Measurements from ENCODE around the gene CYTH2. TPM values are rescaled to one million over a fixed set of nuclear protein-coding genes. Genes with fewer than 3 reads are reported as not detected.

The CYTH2 gene
- total and polyA plus RNA-seq, 2 of the 8 experiments (the other 6 are each of a cell fraction or from before 2014, with no cell fraction given), result 43.7 to 71.4 TPM

- Histone ChIP-seq H3K4me2 (ENCODE audit: insufficient read depth in 1 of 2, low read depth in 2 of 2, low read length in 2 of 2) (peak overlapping the region; percentile 53 to 85), H4K91ac (replicated peaks; ENCODE audit: insufficient read length, low read length) (no peak overlapping the region), H3K79me1 (ENCODE audit: low read depth, low read length) (peaks cover 2% of the 10 kb centered on the region; the same call in 1 of the 2 replicates), H3K36me3 (ENCODE audit: control insufficient read depth in 2 of 4, insufficient read depth in 4 of 4, low read length in 3 of 4) (peaks cover 6 to 26% (median 20%) of the 10 kb centered on the region in 4 experiments), H3K27ac (ENCODE audit: low read depth, low read length) (peak overlapping the region; percentile 62; the same call in 1 of the 2 replicates), H3K23ac (ENCODE audit: insufficient read length) (no peak overlapping the region), H2AK5ac (ENCODE audit: low read depth, low read length) (no peak overlapping the region), H2BK5ac (ENCODE audit: low read depth, low read length) (peak overlapping the region; percentile 32; the same call in 1 of the 2 replicates), H3K18ac (ENCODE audit: extremely low read depth, low read length) (no peak overlapping the region), H3K4ac (replicated peaks; ENCODE audit: insufficient read length, low read depth, low read length) (no peak overlapping the region), H3K23me2 (ENCODE audit: low read depth, low read length) (peaks cover 9% of the 10 kb centered on the region), H3K4me3 (ENCODE audit: extremely low read depth in 1 of 4, insufficient read depth in 2 of 4, low read depth in 3 of 4, low read length in 4 of 4) (peak overlapping the region; percentile 80 to 99 (median 95)), H2BK20ac (ENCODE audit: low read length) (no peak overlapping the region), H3K56ac (replicated peaks; ENCODE audit: insufficient read length, low read depth, low read length) (no peak overlapping the region), H2BK12ac (ENCODE audit: low read depth, low read length) (no peak overlapping the region; the same call in 1 of the 2 replicates), H3K27me3 (replicated peaks in 1 of 4; ENCODE audit: control insufficient read depth in 3 of 4, extremely low read depth in 1 of 4, insufficient read depth in 3 of 4, low read length in 3 of 4) (no peaks in the 10 kb centered on the region), H3K14ac (ENCODE audit: insufficient read length) (no peak overlapping the region), H2AFZ (ENCODE audit: low read length) (peak overlapping the region; percentile 54; the same call in 1 of the 2 replicates), H3K79me2 (ENCODE audit: control insufficient read depth in 1 of 2, insufficient read depth in 2 of 2, low read length in 2 of 2) (peaks cover 0 to 8% of the 10 kb centered on the region in 2 experiments; a peak in 2 of 4 replicates), H4K8ac (ENCODE audit: extremely low read depth, insufficient read depth, low read length) (no peak overlapping the region), H2BK120ac (replicated peaks; ENCODE audit: low read depth, low read length) (no peak overlapping the region), H3K4me1 (replicated peaks in 1 of 4; ENCODE audit: control insufficient read depth in 3 of 4, insufficient read depth in 4 of 4, low read length in 3 of 4) (peaks cover 0 to 5% (median 4%) of the 10 kb centered on the region in 4 experiments; a peak in 4 of 7 replicates), H3K9ac (replicated peaks in 1 of 4; ENCODE audit: extremely low read depth in 1 of 4, low read depth in 3 of 4, low read length in 3 of 4) (peak overlapping the region in 2 of 4 experiments; percentile 64 to 91; a peak in 2 of 7 replicates), H4K5ac (ENCODE audit: insufficient read length, low read depth, low read length) (no peak overlapping the region), H2BK15ac (ENCODE audit: low read length) (no peak overlapping the region), H4K20me1 (replicated peaks in 1 of 2; ENCODE audit: control insufficient read depth in 1 of 2, insufficient read depth in 2 of 2, low read length in 2 of 2) (peaks cover 0 to 11% of the 10 kb centered on the region in 2 experiments), H3K9me3 (ENCODE audit: insufficient read depth in 2 of 2, low read depth in 1 of 2, low read length in 1 of 2) (no peaks in the 10 kb centered on the region)
- peak in 1 of 2 experiments; percentile 53 for DNase-seq (ENCODE audit: low read depth in 1 of 2, low spot score in 2 of 2)
- no peak for FAIRE-seq
- CTCF ChIA-PET (ENCODE audit: partially characterized antibody), result interaction anchor here (0.5 to 1.9 kb wide), 7 partner anchors 11 to 1012 kb away, joined by 3 to 8 read pairs (median 4); no protein-coding TSS in a partner anchor
- POLR2A ChIA-PET (ENCODE audit: partially characterized antibody), result interaction anchor here (0.7 to 3.0 kb wide), 9 partner anchors 10 to 82 kb away, joined by 3 to 13 read pairs (median 6); partner anchors contain the start of genes KCNJ14, KDELR1 and TMEM143
- 31% methylated on average over 6 of the region's 6 CpGs; no CpG with 5 or more reads in 1 of the 2 experiments for WGBS, 2 experiments (ENCODE audit: extremely low coverage in 1 of 2, insufficient coverage in 1 of 2, insufficient read length in 1 of 2, insufficient replicate concordance in 2 of 2, low coverage in 1 of 2, low lambda C conversion rate in 2 of 2, missing lambda C conversion rate in 1 of 2)
- no peak for TF ChIP-seq POLR2AphosphoS5 (IDR thresholded peaks at IDR 0.05; ENCODE audit: low read depth, low read length)
- no peak for TF ChIP-seq CREB1 (IDR thresholded peaks at IDR 0.05)
- no peak for TF ChIP-seq BCL11A (IDR thresholded peaks at IDR 0.05; ENCODE audit: low read depth in 2 of 2, low read length in 2 of 2)
- TF ChIP-seq SIRT6 (IDR thresholded peaks at IDR 0.05; ENCODE audit: low read length), result no peak
- TF ChIP-seq TBP (IDR thresholded peaks at IDR 0.05; ENCODE audit: low read depth, low read length), result no peak
- TF ChIP-seq BACH1 (IDR thresholded peaks at IDR 0.05; ENCODE audit: low read length), result no peak
- TF ChIP-seq RFX5 (IDR thresholded peaks at IDR 0.05; ENCODE audit: borderline replicate concordance, low read depth, low read length), result no peak
- TF ChIP-seq KDM1A (IDR thresholded peaks at IDR 0.05; ENCODE audit: borderline replicate concordance, low read length), result no peak
- TF ChIP-seq TAF7 (optimal IDR thresholded peaks at IDR 0.05; ENCODE audit: borderline replicate concordance, low read depth, low read length), result peak; percentile 41
- no peak; the same call in 1 of the 2 replicates for TF ChIP-seq POU5F1 (IDR thresholded peaks at IDR 0.05; ENCODE audit: low read depth, low read length)
- TF ChIP-seq SP4 (IDR thresholded peaks at IDR 0.05; ENCODE audit: low read length), result no peak
- TF ChIP-seq EP300 (IDR thresholded peaks at IDR 0.05; ENCODE audit: borderline replicate concordance in 1 of 2, low read depth in 2 of 2, low read length in 2 of 2), result no peak
- TF ChIP-seq RAD21 (IDR thresholded peaks at IDR 0.05 in 1 of 2, conservative IDR thresholded peaks at IDR 0.05 in 1 of 2; ENCODE audit: low read depth in 2 of 2, low read length in 2 of 2), result peak; percentile 9 to 24; a peak in 2 of 4 replicates
Observed at GRCh38 chr19:48445256-48445605, 23.9 kb upstream of the CYTH2 start.
